Liver (tissue), 9 donors: ENCODE measurements around the gene GLRX3. TPM values are rescaled to one million over a fixed set of nuclear protein-coding genes. Genes with fewer than 3 reads are reported as not detected.

Experiments
- DNase-seq: peaks from one replicate; pipeline ENCODE4 v3.0.0-alpha.2; 2017; ENCODE audit warnings: low spot score
- H3K27ac ChIP-seq, 2 donors: one replicate each; pipeline ENCODE4 v1.7.0; 2013; ENCODE audit warnings: inconsistent platforms in 2 of 2, low read length in 2 of 2, control low read depth in 1 of 2, low read depth in 1 of 2, mild to moderate bottlenecking in 1 of 2
- H3K27me3 ChIP-seq, 4 donors: one replicate each; pipeline versions ENCODE4 v1.6.1 to v1.7.0; 2013; ENCODE audit warnings: low read length in 3 of 4, inconsistent platforms in 1 of 4, mild to moderate bottlenecking in 1 of 4, moderate library complexity in 1 of 4; ENCODE audit not compliant: control insufficient read depth in 4 of 4, insufficient read depth in 4 of 4
- H3K36me3 ChIP-seq, 4 donors: one replicate each; pipeline versions ENCODE4 v1.6.1 to v1.7.0; 2013; ENCODE audit warnings: low read length in 3 of 4, mild to moderate bottlenecking in 3 of 4, low read depth in 1 of 4, moderate library complexity in 1 of 4; ENCODE audit not compliant: control insufficient read depth in 4 of 4, insufficient read depth in 3 of 4
- H3K4me1 ChIP-seq, 4 donors: one replicate each; pipeline versions ENCODE4 v1.6.1 to v1.7.0; 2013; ENCODE audit warnings: low read length in 3 of 4, mild to moderate bottlenecking in 3 of 4, moderate library complexity in 1 of 4; ENCODE audit not compliant: control insufficient read depth in 4 of 4, insufficient read depth in 4 of 4
- H3K4me3 ChIP-seq, 3 donors: one replicate each; pipeline versions ENCODE4 v1.6.1 to v1.7.0; 2013; ENCODE audit warnings: low read length in 3 of 3, control low read depth in 1 of 3, low read depth in 1 of 3, mild to moderate bottlenecking in 1 of 3
- H3K9ac ChIP-seq, 2 donors: one replicate each; pipeline ENCODE4 v1.7.0; 2013; ENCODE audit warnings: low read length in 2 of 2, mild to moderate bottlenecking in 2 of 2, moderate library complexity in 2 of 2, control low read depth in 1 of 2, low read depth in 1 of 2
- H3K9me3 ChIP-seq, 4 donors: one replicate each; pipeline versions ENCODE4 v1.6.1 to v1.7.0; 2013; ENCODE audit warnings: low read length in 3 of 4; ENCODE audit not compliant: control insufficient read depth in 4 of 4
- ATF3 ChIP-seq: IDR thresholded peaks from 2 replicates; pipeline ENCODE4 v1.6.1; 2016; ENCODE audit warnings: antibody characterized with exemption
- CTCF ChIP-seq: fragments of 150-350 bp; IDR thresholded peaks from 2 replicates; pipeline ENCODE4 v1.5.1; 2017; ENCODE audit warnings: improper control_type of control experiment, low read depth, low read length; ENCODE audit not compliant: missing input control
- EGR1 ChIP-seq, 2 donors: IDR thresholded peaks; 2 replicates each; pipeline ENCODE4 v1.6.1; 2016 to 2018; ENCODE audit warnings: antibody characterized with exemption in 2 of 2, low read depth in 2 of 2
- FOXA1 ChIP-seq: IDR thresholded peaks from 2 replicates; pipeline ENCODE4 v1.6.1; 2016; ENCODE audit warnings: antibody characterized with exemption
- FOXA2 ChIP-seq: IDR thresholded peaks from 2 replicates; pipeline ENCODE4 v1.6.1; 2016; ENCODE audit warnings: antibody characterized with exemption
- GABPA ChIP-seq, 2 donors: IDR thresholded peaks in 1 of 2; conservative IDR thresholded peaks in 1 of 2; 2 replicates each; pipeline ENCODE4 v1.6.1; 2016; ENCODE audit warnings: antibody characterized with exemption in 2 of 2, mild to moderate bottlenecking in 1 of 2, moderate library complexity in 1 of 2
- HNF4A ChIP-seq, 2 donors: conservative IDR thresholded peaks; 2 replicates each; pipeline ENCODE4 v1.6.1; 2016; ENCODE audit warnings: antibody characterized with exemption in 2 of 2, mild to moderate bottlenecking in 2 of 2
- HNF4G ChIP-seq: IDR thresholded peaks from 2 replicates; pipeline ENCODE4 v1.6.1; 2016; ENCODE audit warnings: antibody characterized with exemption
- JUND ChIP-seq, 2 donors: IDR thresholded peaks; 2 replicates each; pipeline ENCODE4 v1.6.1; 2016; ENCODE audit warnings: antibody characterized with exemption in 2 of 2
- MAX ChIP-seq: IDR thresholded peaks from 2 replicates; pipeline ENCODE4 v1.6.1; 2016; ENCODE audit warnings: antibody characterized with exemption
- NR2F2 ChIP-seq: IDR thresholded peaks from 2 replicates; pipeline ENCODE4 v1.6.1; 2016; ENCODE audit warnings: antibody characterized with exemption
- RAD21 ChIP-seq, 2 donors: IDR thresholded peaks; 2 replicates each; pipeline ENCODE4 v1.6.1; 2016; ENCODE audit warnings: antibody characterized with exemption in 2 of 2, mild to moderate bottlenecking in 2 of 2
- REST ChIP-seq: IDR thresholded peaks from 2 replicates; pipeline ENCODE4 v1.6.1; 2016; ENCODE audit warnings: antibody characterized with exemption, mild to moderate bottlenecking
- RXRA ChIP-seq, 2 donors: IDR thresholded peaks; 2 replicates each; pipeline ENCODE4 v1.6.1; 2017 to 2018; ENCODE audit warnings: antibody characterized with exemption in 2 of 2, mild to moderate bottlenecking in 1 of 2
- TAF1 ChIP-seq: conservative IDR thresholded peaks from 2 replicates; pipeline ENCODE4 v1.6.1; 2016; ENCODE audit warnings: antibody characterized with exemption, mild to moderate bottlenecking
- YY1 ChIP-seq: IDR thresholded peaks from 2 replicates; pipeline ENCODE4 v1.6.1; 2016; ENCODE audit warnings: antibody characterized with exemption, mild to moderate bottlenecking
- ZBTB33 ChIP-seq: IDR thresholded peaks from 2 replicates; pipeline ENCODE4 v1.6.1; 2016; ENCODE audit warnings: antibody characterized with exemption
- WGBS: extraction: QIAGEN DNeasy Blood & Tissue Kit; methylation state at CpG from one replicate; pipeline ENCODE4 v1.1.7; 2013; 5-methylcytosine and 5-hydroxymethylcytosine counted together
- polyA plus RNA-seq, 2 donors: library from polyadenylated mRNA; stranded (reverse) in 1 of 2; unstranded in 1 of 2; fragments of 200-250 nt in 1 of 2; fragments of >200 nt in 1 of 2; fragmentation: Nextera tagmentation in 1 of 2; extraction: Ambion mirVana in 1 of 2; gene quantifications; one replicate each; pipeline versions ENCODE4 v1.2.1 to v1.2.3, GENCODE V29; 2013 to 2015
- total RNA-seq, 2 donors: library from RNA; depleted of rRNA; stranded (reverse); fragments of >200 nt; gene quantifications; one replicate each; pipeline ENCODE4 v1.2.3, GENCODE V29; 2014
- donor health status: healthy.
- donor health status: healthy.
- donor health status: healthy.
- donor health status: healthy.
- donor health status: healthy.

The GLRX3 gene
- total and polyA plus RNA-seq, 4 donors, result 24.0 to 34.0 (median 28.5) TPM

GRCh38 chr10:130190737-130191115, 54.5 kb downstream of the GLRX3 start:
- Histone ChIP-seq H3K9ac (no peak overlapping the region), H3K4me3 (peak overlapping the region in 2 of 3 donors; percentile 39 to 74), H3K27me3 (no peaks in the 10 kb centered on the region), H3K4me1 (peaks cover 0 to 9% (median 7%) of the 10 kb centered on the region in 4 donors), H3K36me3 (peaks cover 0 to 7% (median 5%) of the 10 kb centered on the region in 4 donors), H3K9me3 (no peaks in the 10 kb centered on the region), H3K27ac (no peak overlapping the region)
- WGBS, result 12% methylated on average over 25 of the region's 25 CpGs
- TF ChIP-seq FOXA2 (no peak), RXRA (IDR thresholded peaks at IDR 0.05) (no peak), YY1 (no peak), REST (no peak), HNF4A (conservative IDR thresholded peaks at IDR 0.05) (no peak), EGR1 (IDR thresholded peaks at IDR 0.05; ENCODE audit: low read depth in 2 of 2) (no peak), FOXA1 (no peak), MAX (no peak), ZBTB33 (no peak), CTCF (no peak), NR2F2 (no peak), RAD21 (IDR thresholded peaks at IDR 0.05) (no peak), JUND (IDR thresholded peaks at IDR 0.05) (no peak)
- DNase-seq, result no peak

- no peak overlapping the region for H3K9ac ChIP-seq
- peaks cover 0 to 9% (median 7%) of the 10 kb centered on the region in 4 donors for H3K4me1 ChIP-seq
- H3K27me3 ChIP-seq, result no peaks in the 10 kb centered on the region
- H3K9me3 ChIP-seq, result no peaks in the 10 kb centered on the region
- 79% methylated on average over 22 of the region's 22 CpGs for WGBS
- no peak overlapping the region for H3K27ac ChIP-seq
- no peak for DNase-seq
- no peak overlapping the region for H3K4me3 ChIP-seq
- peaks cover 0 to 6% (median 5%) of the 10 kb centered on the region in 4 donors for H3K36me3 ChIP-seq
- TF ChIP-seq ATF3, result no peak
- TF ChIP-seq REST, result no peak
- TF ChIP-seq RAD21 (IDR thresholded peaks at IDR 0.05), result no peak
- no peak for TF ChIP-seq NR2F2
- TF ChIP-seq EGR1 (IDR thresholded peaks at IDR 0.05; ENCODE audit: low read depth in 2 of 2), result no peak
- no peak for TF ChIP-seq GABPA (IDR thresholded peaks at IDR 0.05 in 1 of 2, conservative IDR thresholded peaks at IDR 0.05 in 1 of 2)
- no peak for TF ChIP-seq ZBTB33
- no peak for TF ChIP-seq RXRA (IDR thresholded peaks at IDR 0.05)
- no peak for TF ChIP-seq HNF4A (conservative IDR thresholded peaks at IDR 0.05)
- no peak for TF ChIP-seq HNF4G
- no peak for TF ChIP-seq TAF1
- TF ChIP-seq MAX, result no peak
Observed at GRCh38 chr10:130191380-130191779, 55.2 kb downstream of the GLRX3 start.
